Neural cell (in vitro differentiated cells): ENCODE measurements around the gene WDR12. TPM values are rescaled to one million over a fixed set of nuclear protein-coding genes. Genes with fewer than 3 reads are reported as not detected.

Source experiments
- H2AFZ ChIP-seq: fragments of 200-600, 300-800 bp; sonication (generic), shearing (Covaris generic); 2 replicates; pipeline ENCODE4 v1.6.0; 2014; ENCODE audit warnings: low read depth, mild to moderate bottlenecking, antibody characterized with exemption, low read length, moderate library complexity
- H3F3A ChIP-seq: fragments of 200-600 bp; shearing (Covaris generic); 2 replicates; pipeline ENCODE4 v1.6.1; 2016; ENCODE audit warnings: mild to moderate bottlenecking, moderate library complexity, mixed read lengths, antibody characterized with exemption, low read length; ENCODE audit not compliant: insufficient read depth, poor library complexity, severe bottlenecking
- H3K27ac ChIP-seq: fragments of 200-600, 300-800 bp; sonication (generic), shearing (Covaris generic); 2 replicates; pipeline ENCODE4 v1.5.1; 2014; ENCODE audit warnings: mild to moderate bottlenecking, low read length, moderate library complexity
- H3K27me3 ChIP-seq: fragments of 300-800, 200-600 bp; sonication (generic), shearing (Covaris generic); 2 replicates; pipeline ENCODE4 v1.6.0; 2014; ENCODE audit warnings: mild to moderate bottlenecking, low read depth, low read length, moderate library complexity; ENCODE audit not compliant: insufficient read depth
- H3K36me3 ChIP-seq: fragments of 300-800, 200-600 bp; sonication (generic), shearing (Covaris generic); 2 replicates; pipeline ENCODE4 v1.5.1; 2014; ENCODE audit warnings: mild to moderate bottlenecking, antibody characterized with exemption, low read length, moderate library complexity; ENCODE audit not compliant: insufficient read depth
- H3K4me2 ChIP-seq: fragments of 300-800, 200-600 bp; sonication (generic), shearing (Covaris generic); 2 replicates; pipeline ENCODE4 v1.6.0; 2014; ENCODE audit warnings: mild to moderate bottlenecking, low read length
- H3K4me3 ChIP-seq: fragments of 300-800, 200-600 bp; sonication (generic), shearing (Covaris generic); 2 replicates; pipeline ENCODE4 v1.5.1; 2014; ENCODE audit warnings: mild to moderate bottlenecking, low read length, moderate library complexity
- H3K79me2 ChIP-seq: fragments of 200-600 bp; shearing (Covaris generic); replicated peaks from 2 replicates; pipeline ENCODE4 v1.6.0; 2014; ENCODE audit warnings: mild to moderate bottlenecking, low read length, moderate library complexity; ENCODE audit not compliant: insufficient read depth
- H3K9ac ChIP-seq: fragments of 300-800, 200-600 bp; sonication (generic), shearing (Covaris generic); 2 replicates; pipeline ENCODE4 v1.6.1; 2016; ENCODE audit warnings: mild to moderate bottlenecking, low read length, mixed read lengths
- H3K9me2 ChIP-seq: fragments of 200-600 bp; shearing (Covaris generic); 2 replicates; pipeline ENCODE4 v1.6.1; 2016; ENCODE audit warnings: mild to moderate bottlenecking, low read length, mixed read lengths; ENCODE audit not compliant: insufficient read depth
- H3K9me3 ChIP-seq: fragments of 200-600, 300-800 bp; sonication (generic), shearing (Covaris generic); 2 replicates; pipeline ENCODE4 v1.6.1; 2016; ENCODE audit warnings: mild to moderate bottlenecking, mixed run types, low read length, moderate library complexity, mixed read lengths
- H4K20me1 ChIP-seq: fragments of 200-600 bp; shearing (Covaris generic); 2 replicates; pipeline ENCODE4 v1.6.1; 2016; ENCODE audit warnings: mild to moderate bottlenecking, mixed run types; ENCODE audit not compliant: insufficient read depth
- EP300 ChIP-seq: fragments of 450-650 bp; conservative IDR thresholded peaks from 2 replicates; pipeline ENCODE4 v1.6.1; 2014; ENCODE audit warnings: antibody characterized with exemption, mild to moderate bottlenecking, moderate library complexity; ENCODE audit not compliant: poor library complexity, severe bottlenecking
- EZH2 ChIP-seq: fragments of 200-600, 300-800 bp; shearing (Covaris generic), sonication (generic); IDR thresholded peaks from 2 replicates; pipeline ENCODE4 v1.6.1; 2014; ENCODE audit warnings: antibody characterized with exemption, low read length, borderline replicate concordance, mild to moderate bottlenecking; ENCODE audit not compliant: insufficient read depth, poor library complexity, severe bottlenecking
- MXI1 ChIP-seq: fragments of 450-650 bp; conservative IDR thresholded peaks from 2 replicates; pipeline ENCODE4 v1.6.1; 2014; ENCODE audit warnings: antibody characterized with exemption, mild to moderate bottlenecking; ENCODE audit not compliant: poor library complexity, severe bottlenecking
- POLR2AphosphoS5 ChIP-seq: IDR thresholded peaks from 2 replicates; pipeline ENCODE4 v1.6.1; 2012
- RAD21 ChIP-seq: fragments of 450-650 bp; conservative IDR thresholded peaks from 2 replicates; pipeline ENCODE4 v1.6.1; 2014; ENCODE audit warnings: antibody characterized with exemption, mild to moderate bottlenecking, moderate library complexity
- REST ChIP-seq: IDR thresholded peaks from 2 replicates; pipeline ENCODE4 v1.6.1; 2012; ENCODE audit warnings: borderline replicate concordance
- SMC3 ChIP-seq: fragments of 450-650 bp; conservative IDR thresholded peaks from 2 replicates; pipeline ENCODE4 v1.6.1; 2014; ENCODE audit warnings: antibody characterized with exemption, mild to moderate bottlenecking, moderate library complexity; ENCODE audit not compliant: poor library complexity
- TAF1 ChIP-seq: IDR thresholded peaks from 2 replicates; pipeline ENCODE4 v1.6.1; 2012; ENCODE audit warnings: low read depth
- polyA plus RNA-seq: library from polyadenylated mRNA; depleted of rRNA; stranded (reverse); fragments of >200 nt; gene quantifications from 2 replicates; pipeline ENCODE4 v1.2.3, GENCODE V29; 2014
- TF ChIP-seq, protein P1 (sequence below): fragments of 450-650 bp; IDR thresholded peaks from 2 replicates; pipeline ENCODE4 v1.5.1; 2014; ENCODE audit warnings: antibody characterized with exemption, mild to moderate bottlenecking, moderate library complexity; ENCODE audit not compliant: poor library complexity, severe bottlenecking

Gene WDR12
- polyA plus RNA-seq, 1 donor from 2014 or later: 26.8 TPM

DNA sequence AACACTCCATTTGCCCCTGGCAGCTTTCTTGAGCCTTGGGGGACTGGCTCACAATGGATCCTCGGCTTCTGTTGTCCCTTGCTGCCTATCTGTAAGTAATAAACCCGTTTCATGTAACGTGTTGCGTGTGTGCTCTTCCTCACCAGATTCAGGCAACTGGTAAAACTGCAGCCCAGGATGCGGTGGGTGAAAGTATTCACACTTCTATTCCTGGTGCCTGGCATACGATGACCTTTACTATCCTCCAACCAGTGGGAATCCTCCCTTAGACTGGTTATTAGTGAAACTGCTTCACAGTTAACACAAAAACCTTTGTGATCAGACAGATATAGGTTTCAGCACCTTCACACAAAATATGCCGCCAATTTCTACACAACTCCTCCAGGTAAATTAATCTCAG is 26.3 kb downstream of the WDR12 start:
- H3K9me3 ChIP-seq: no peaks in the 10 kb centered on the region
- H3K36me3 ChIP-seq: no peaks in the 10 kb centered on the region
- TF ChIP-seq EZH2: no peak
- no peak for TF ChIP-seq POLR2AphosphoS5
- TF ChIP-seq EP300: no peak
- no peak for TF ChIP-seq MXI1
- TF ChIP-seq REST: no peak
- TF ChIP-seq TAF1: no peak
- TF ChIP-seq, protein P1, sequence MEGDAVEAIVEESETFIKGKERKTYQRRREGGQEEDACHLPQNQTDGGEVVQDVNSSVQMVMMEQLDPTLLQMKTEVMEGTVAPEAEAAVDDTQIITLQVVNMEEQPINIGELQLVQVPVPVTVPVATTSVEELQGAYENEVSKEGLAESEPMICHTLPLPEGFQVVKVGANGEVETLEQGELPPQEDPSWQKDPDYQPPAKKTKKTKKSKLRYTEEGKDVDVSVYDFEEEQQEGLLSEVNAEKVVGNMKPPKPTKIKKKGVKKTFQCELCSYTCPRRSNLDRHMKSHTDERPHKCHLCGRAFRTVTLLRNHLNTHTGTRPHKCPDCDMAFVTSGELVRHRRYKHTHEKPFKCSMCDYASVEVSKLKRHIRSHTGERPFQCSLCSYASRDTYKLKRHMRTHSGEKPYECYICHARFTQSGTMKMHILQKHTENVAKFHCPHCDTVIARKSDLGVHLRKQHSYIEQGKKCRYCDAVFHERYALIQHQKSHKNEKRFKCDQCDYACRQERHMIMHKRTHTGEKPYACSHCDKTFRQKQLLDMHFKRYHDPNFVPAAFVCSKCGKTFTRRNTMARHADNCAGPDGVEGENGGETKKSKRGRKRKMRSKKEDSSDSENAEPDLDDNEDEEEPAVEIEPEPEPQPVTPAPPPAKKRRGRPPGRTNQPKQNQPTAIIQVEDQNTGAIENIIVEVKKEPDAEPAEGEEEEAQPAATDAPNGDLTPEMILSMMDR: no peak
- TF ChIP-seq SMC3: no peak
- TF ChIP-seq RAD21: no peak
- no peak overlapping the region for H3K4me2 ChIP-seq
- H3K4me3 ChIP-seq: no peak overlapping the region
- H3F3A ChIP-seq: no peaks in the 10 kb centered on the region
- no peak overlapping the region for H3K9ac ChIP-seq
- H3K27me3 ChIP-seq: no peaks in the 10 kb centered on the region
- no peaks in the 10 kb centered on the region for H4K20me1 ChIP-seq
- H3K79me2 ChIP-seq: no peaks in the 10 kb centered on the region
- no peaks in the 10 kb centered on the region for H3K9me2 ChIP-seq
- H3K27ac ChIP-seq: no peak overlapping the region
- H2AFZ ChIP-seq: no peak overlapping the region

DNA sequence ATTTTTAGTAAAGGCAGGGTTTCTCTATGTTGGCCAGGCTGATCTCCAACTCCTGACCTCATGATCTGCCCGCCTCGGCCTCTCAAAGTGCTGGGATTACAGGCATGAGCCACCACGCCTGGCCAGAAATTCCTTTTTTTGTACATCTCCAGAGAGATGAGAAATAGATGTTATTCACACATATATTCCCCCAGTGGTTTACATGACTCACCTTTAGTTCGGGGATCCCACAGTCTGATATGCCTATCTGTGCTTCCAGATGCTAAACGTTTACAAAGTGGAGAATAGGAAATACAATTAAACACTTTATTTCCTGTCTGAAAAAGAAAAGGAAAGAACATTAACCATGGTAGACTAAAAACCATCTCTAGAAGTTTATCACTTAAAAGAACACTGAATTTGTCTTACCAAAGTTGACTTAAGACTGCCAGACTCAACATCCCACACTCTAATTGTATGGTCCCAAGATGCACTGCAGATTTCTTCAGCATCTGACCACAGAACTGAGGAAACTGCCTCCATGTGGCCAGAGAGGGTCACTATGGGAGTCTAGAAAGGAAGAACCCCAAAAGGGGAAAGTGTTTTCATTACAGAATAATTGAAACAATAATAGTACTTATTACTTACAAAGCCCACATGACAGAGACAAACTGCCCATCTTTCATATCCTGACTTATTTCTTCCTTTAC is 27.3 kb downstream of the WDR12 start:
- Histone ChIP-seq H3K9ac (no peak overlapping the region), H3K36me3 (no peaks in the 10 kb centered on the region), H3K4me2 (no peak overlapping the region), H3K27me3 (no peaks in the 10 kb centered on the region), H3K4me3 (no peak overlapping the region), H3F3A (no peaks in the 10 kb centered on the region), H3K27ac (no peak overlapping the region), H3K9me3 (no peaks in the 10 kb centered on the region), H3K9me2 (no peaks in the 10 kb centered on the region), H2AFZ (no peak overlapping the region), H4K20me1 (no peaks in the 10 kb centered on the region), H3K79me2 (no peaks in the 10 kb centered on the region)
- no peak for TF ChIP-seq TAF1
- no peak for TF ChIP-seq RAD21
- TF ChIP-seq EZH2: no peak
- no peak for TF ChIP-seq SMC3
- no peak for TF ChIP-seq POLR2AphosphoS5
- TF ChIP-seq MXI1: no peak
- no peak for TF ChIP-seq REST
- TF ChIP-seq, protein P1: no peak
- no peak for TF ChIP-seq EP300
